Bone marrow (tissue), 2 donors: Measurements from ENCODE around the gene KCNN4.

Experiments used
- DNase-seq, 2 donors: peaks; one replicate each; lab custom pipeline; 2025; lab: John Stamatoyannopoulos, UW

Gene KCNN4

DNA sequence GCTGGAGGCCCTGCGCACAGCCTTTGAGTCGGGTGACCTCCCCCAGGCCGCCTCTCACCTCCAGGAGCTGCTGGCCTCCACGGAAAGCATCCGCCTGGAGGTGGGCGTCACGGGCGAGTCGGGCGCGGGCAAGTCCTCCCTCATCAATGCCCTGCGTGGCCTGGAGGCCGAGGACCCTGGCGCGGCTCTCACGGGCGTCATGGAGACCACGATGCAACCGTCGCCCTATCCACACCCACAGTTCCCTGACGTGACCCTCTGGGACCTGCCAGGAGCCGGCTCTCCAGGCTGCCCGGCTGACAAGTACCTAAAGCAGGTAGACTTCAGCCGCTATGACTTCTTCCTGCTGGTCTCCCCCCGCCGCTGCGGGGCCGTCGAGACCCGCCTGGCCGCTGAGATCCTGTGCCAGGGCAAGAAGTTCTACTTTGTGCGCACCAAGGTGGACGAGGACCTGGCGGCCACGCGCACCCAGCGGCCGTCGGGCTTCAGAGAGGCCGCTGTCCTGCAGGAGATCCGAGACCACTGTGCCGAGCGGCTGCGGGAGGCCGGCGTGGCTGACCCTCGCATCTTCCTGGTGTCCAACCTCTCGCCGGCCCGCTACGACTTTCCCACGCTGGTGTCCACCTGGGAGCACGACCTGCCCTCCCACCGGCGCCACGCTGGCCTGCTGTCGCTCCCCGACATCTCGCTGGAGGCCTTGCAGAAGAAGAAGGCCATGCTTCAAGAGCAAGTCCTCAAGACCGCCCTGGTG lies 62.0 kb downstream of the KCNN4 start:
- no peak for DNase-seq
